Neural progenitor cell (in vitro differentiated cells): ENCODE results near the gene TMEM114. TPM values are rescaled to one million over a fixed set of nuclear protein-coding genes. Genes with fewer than 3 reads are reported as not detected.

ENCODE experiments used
- DNase-seq: peaks from one replicate; pipeline ENCODE4 v3.0.0-alpha.2; 2016; ENCODE audit warnings: low spot score
- H2AFZ ChIP-seq: fragments of 200-600 bp; sonication (generic); replicated peaks from 2 replicates; pipeline ENCODE4 v1.6.1; 2016; ENCODE audit warnings: antibody characterized with exemption
- H3F3A ChIP-seq: fragments of 200-600 bp; sonication (generic); 2 replicates; pipeline ENCODE4 v1.6.1; 2016; ENCODE audit warnings: antibody characterized with exemption, low read depth
- H3K27ac ChIP-seq: fragments of 200-600 bp; sonication (generic); 2 replicates; pipeline ENCODE4 v1.5.1; 2016; ENCODE audit warnings: mild to moderate bottlenecking
- H3K27me3 ChIP-seq: fragments of 200-600 bp; sonication (generic); 2 replicates; pipeline ENCODE4 v1.6.1; 2016; ENCODE audit warnings: mild to moderate bottlenecking, moderate library complexity
- H3K36me3 ChIP-seq: fragments of 200-600 bp; sonication (generic); 2 replicates; pipeline ENCODE4 v1.5.1; 2016
- H3K4me1 ChIP-seq: fragments of 200-600 bp; sonication (generic); 2 replicates; pipeline ENCODE4 v1.6.1; 2016; ENCODE audit warnings: mixed run types
- H3K4me2 ChIP-seq: fragments of 200-600 bp; sonication (generic); 2 replicates; pipeline ENCODE4 v1.6.1; 2016
- H3K4me3 ChIP-seq: fragments of 200-600 bp; sonication (generic); 2 replicates; pipeline ENCODE4 v1.5.1; 2016
- H3K79me2 ChIP-seq: fragments of 200-600 bp; sonication (generic); 2 replicates; pipeline ENCODE4 v1.6.1; 2016; ENCODE audit warnings: low read depth
- H3K9ac ChIP-seq: fragments of 200-600 bp; sonication (generic); 2 replicates; pipeline ENCODE4 v1.6.1; 2016
- H3K9me3 ChIP-seq: fragments of 200-600 bp; sonication (generic); 2 replicates; pipeline ENCODE4 v1.5.1; 2016; ENCODE audit warnings: low read depth
- H4K20me1 ChIP-seq: fragments of 200-600 bp; sonication (generic); 2 replicates; pipeline ENCODE4 v1.6.1; 2016; ENCODE audit warnings: low read depth
- H3K27ac Mint-ChIP-seq: 3 replicates; pipeline ENCODE4 v1.8.0; 2021; ENCODE audit warnings: mixed read lengths
- H3K27me3 Mint-ChIP-seq: 2 replicates; pipeline ENCODE4 v1.8.0; 2022; ENCODE audit warnings: low read depth, mild to moderate bottlenecking, inconsistent platforms, moderate library complexity, mixed read lengths; ENCODE audit not compliant: insufficient read depth
- H3K36me3 Mint-ChIP-seq: 3 replicates; pipeline ENCODE4 v1.8.0; 2021; ENCODE audit warnings: mixed read lengths
- H3K4me1 Mint-ChIP-seq: 3 replicates; pipeline ENCODE4 v1.8.0; 2021; ENCODE audit warnings: mixed read lengths
- H3K4me3 Mint-ChIP-seq: 3 replicates; pipeline ENCODE4 v1.8.0; 2021; ENCODE audit warnings: mild to moderate bottlenecking, moderate library complexity, mixed read lengths
- H3K9me3 Mint-ChIP-seq: 3 replicates; pipeline ENCODE4 v1.8.0; 2020; ENCODE audit warnings: mixed read lengths
- EZH2 ChIP-seq: fragments of 200-600 bp; sonication (generic); IDR thresholded peaks from 2 replicates; pipeline ENCODE4 v1.6.1; 2017; ENCODE audit warnings: antibody characterized with exemption, mild to moderate bottlenecking, moderate library complexity
- EZH2phosphoT487 ChIP-seq: fragments of 200-600 bp; sonication (generic); IDR thresholded peaks from 2 replicates; pipeline ENCODE4 v1.6.1; 2017; ENCODE audit warnings: antibody characterized with exemption
- total RNA-seq: library from RNA; depleted of rRNA; stranded (reverse); fragments of >200 nt; gene quantifications from 2 replicates; pipeline ENCODE4 v1.2.3, GENCODE V29; 2015; ENCODE audit warnings: low replicate concordance
- TF ChIP-seq, protein P1 (sequence below): fragments of 200-600 bp; sonication (generic); IDR thresholded peaks from 2 replicates; pipeline ENCODE4 v1.5.1; 2017; ENCODE audit warnings: antibody characterized with exemption, mild to moderate bottlenecking

Gene TMEM114
- total RNA-seq, 1 donor from 2014 or later = not detected

GRCh38 chr16:8544406-8544805 is 45.9 kb downstream of the TMEM114 start:
- no peaks in the 10 kb centered on the region for H3K9me3 ChIP-seq
- no peak for DNase-seq
- no peaks in the 10 kb centered on the region for H3K79me2 ChIP-seq
- H3F3A ChIP-seq = no peaks in the 10 kb centered on the region
- peaks cover 17% of the 10 kb centered on the region for H3K4me1 Mint-ChIP-seq
- no peak overlapping the region for H3K4me3 Mint-ChIP-seq
- no peaks in the 10 kb centered on the region for H3K9me3 Mint-ChIP-seq
- H3K4me3 ChIP-seq = no peak overlapping the region
- H3K36me3 Mint-ChIP-seq = no peaks in the 10 kb centered on the region
- no peak overlapping the region for H3K9ac ChIP-seq
- H4K20me1 ChIP-seq = no peaks in the 10 kb centered on the region
- H3K27ac Mint-ChIP-seq = no peak overlapping the region
- no peaks in the 10 kb centered on the region for H3K4me1 ChIP-seq
- no peak overlapping the region for H3K4me2 ChIP-seq
- H3K36me3 ChIP-seq = no peaks in the 10 kb centered on the region
- H3K27me3 ChIP-seq = peaks cover 89% of the 10 kb centered on the region
- H3K27ac ChIP-seq = no peak overlapping the region
- no peak for TF ChIP-seq EZH2
- TF ChIP-seq, protein P1, sequence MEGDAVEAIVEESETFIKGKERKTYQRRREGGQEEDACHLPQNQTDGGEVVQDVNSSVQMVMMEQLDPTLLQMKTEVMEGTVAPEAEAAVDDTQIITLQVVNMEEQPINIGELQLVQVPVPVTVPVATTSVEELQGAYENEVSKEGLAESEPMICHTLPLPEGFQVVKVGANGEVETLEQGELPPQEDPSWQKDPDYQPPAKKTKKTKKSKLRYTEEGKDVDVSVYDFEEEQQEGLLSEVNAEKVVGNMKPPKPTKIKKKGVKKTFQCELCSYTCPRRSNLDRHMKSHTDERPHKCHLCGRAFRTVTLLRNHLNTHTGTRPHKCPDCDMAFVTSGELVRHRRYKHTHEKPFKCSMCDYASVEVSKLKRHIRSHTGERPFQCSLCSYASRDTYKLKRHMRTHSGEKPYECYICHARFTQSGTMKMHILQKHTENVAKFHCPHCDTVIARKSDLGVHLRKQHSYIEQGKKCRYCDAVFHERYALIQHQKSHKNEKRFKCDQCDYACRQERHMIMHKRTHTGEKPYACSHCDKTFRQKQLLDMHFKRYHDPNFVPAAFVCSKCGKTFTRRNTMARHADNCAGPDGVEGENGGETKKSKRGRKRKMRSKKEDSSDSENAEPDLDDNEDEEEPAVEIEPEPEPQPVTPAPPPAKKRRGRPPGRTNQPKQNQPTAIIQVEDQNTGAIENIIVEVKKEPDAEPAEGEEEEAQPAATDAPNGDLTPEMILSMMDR = no peak
- no peak for TF ChIP-seq EZH2phosphoT487
- no peaks in the 10 kb centered on the region for H3K27me3 Mint-ChIP-seq
- H2AFZ ChIP-seq = no peak overlapping the region

GRCh38 chr16:8543258-8543657 is 47.1 kb downstream of the TMEM114 start:
- no peak for DNase-seq
- Histone ChIP-seq H2AFZ (no peak overlapping the region), H3K27ac (no peak overlapping the region), H3K9ac (no peak overlapping the region), H3K79me2 (no peaks in the 10 kb centered on the region), H3K4me1 (no peaks in the 10 kb centered on the region), H3K4me2 (no peak overlapping the region), H3K9me3 (no peaks in the 10 kb centered on the region), H3K4me3 (no peak overlapping the region), H3K36me3 (no peaks in the 10 kb centered on the region), H3K27me3 (peaks cover 78% of the 10 kb centered on the region), H4K20me1 (no peaks in the 10 kb centered on the region), H3F3A (no peaks in the 10 kb centered on the region)
- Mint-ChIP-seq H3K27me3 (no peaks in the 10 kb centered on the region), H3K4me1 (peaks cover 11% of the 10 kb centered on the region), H3K27ac (no peak overlapping the region), H3K36me3 (no peaks in the 10 kb centered on the region), H3K9me3 (no peaks in the 10 kb centered on the region), H3K4me3 (no peak overlapping the region)
- TF ChIP-seq EZH2phosphoT487 (no peak), EZH2 (no peak)
- TF ChIP-seq, protein P1 = no peak

DNA sequence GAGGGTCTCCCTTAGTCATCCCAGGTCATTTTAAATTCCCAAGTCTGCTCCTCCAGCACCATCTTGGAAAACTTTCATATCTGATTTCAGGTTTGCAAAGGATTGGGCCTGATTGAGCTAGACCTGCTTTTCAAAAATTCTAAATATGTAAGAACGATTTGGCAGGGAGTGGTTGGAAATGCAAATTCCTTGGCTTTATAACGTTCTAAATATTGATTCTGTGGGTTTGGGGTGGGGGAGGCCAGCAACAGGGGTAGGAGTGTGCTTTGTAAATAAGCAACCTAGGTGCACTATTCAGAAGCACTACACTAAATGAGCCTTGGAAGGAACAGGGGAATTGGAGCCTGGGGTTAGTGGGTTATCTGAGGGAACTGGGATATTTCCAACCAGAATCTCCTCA is 47.9 kb downstream of the TMEM114 start:
- no peaks in the 10 kb centered on the region for H3K36me3 ChIP-seq
- Mint-ChIP-seq H3K27ac (no peak overlapping the region), H3K4me1 (peaks cover 3% of the 10 kb centered on the region), H3K9me3 (no peaks in the 10 kb centered on the region), H3K4me3 (no peak overlapping the region), H3K36me3 (no peaks in the 10 kb centered on the region), H3K27me3 (no peaks in the 10 kb centered on the region)
- no peaks in the 10 kb centered on the region for H3F3A ChIP-seq
- TF ChIP-seq, protein P1 = no peak
- TF ChIP-seq EZH2phosphoT487 (no peak), EZH2 (no peak)
- H4K20me1 ChIP-seq = no peaks in the 10 kb centered on the region
- H3K4me1 ChIP-seq = no peaks in the 10 kb centered on the region
- H3K9ac ChIP-seq = no peak overlapping the region
- no peak for DNase-seq
- H3K27me3 ChIP-seq = peaks cover 69% of the 10 kb centered on the region
- no peaks in the 10 kb centered on the region for H3K79me2 ChIP-seq
- no peak overlapping the region for H3K4me2 ChIP-seq
- H3K4me3 ChIP-seq = no peak overlapping the region
- H3K9me3 ChIP-seq = no peaks in the 10 kb centered on the region
- no peak overlapping the region for H3K27ac ChIP-seq
- H2AFZ ChIP-seq = no peak overlapping the region
